Adrenal gland (tissue), 12 donors: Measurements from ENCODE around the gene FOXN3. TPM values are rescaled to one million over a fixed set of nuclear protein-coding genes. Genes with fewer than 3 reads are reported as not detected.

Source experiments
- DNase-seq, 7 donors: peaks; one replicate each; pipeline ENCODE4 v3.0.0-alpha.2; 2019 to 2020
- H3K27ac ChIP-seq, 5 donors: fragments of 200-600 bp; sonication (generic) in 4 of 5; 1 replicate in 3 of 5; 2 replicates in 2 of 5; pipeline versions ENCODE4 v1.5.1 to v1.8.0; 2016 to 2020; ENCODE audit warnings: mild to moderate bottlenecking in 1 of 5
- H3K27me3 ChIP-seq: fragments of 200-600 bp; 2 replicates; pipeline ENCODE4 v1.8.0; 2021
- H3K36me3 ChIP-seq, 2 donors: fragments of 200-600 bp; replicated peaks in 1 of 2; 1 replicate in 1 of 2; 2 replicates in 1 of 2; pipeline versions ENCODE4 v1.5.1 to v1.8.0; 2018 to 2022
- H3K4me1 ChIP-seq, 2 donors: fragments of 200-600 bp; replicated peaks in 1 of 2; 1 replicate in 1 of 2; 2 replicates in 1 of 2; pipeline versions ENCODE4 v1.5.1 to v1.8.0; 2018 to 2021
- H3K4me3 ChIP-seq, 4 donors: fragments of 200-600 bp; sonication (generic) in 3 of 4; one replicate each; pipeline ENCODE4 v1.5.1; 2016 to 2018
- H3K9me3 ChIP-seq, 3 donors: fragments of 200-600 bp; sonication (generic) in 1 of 3; replicated peaks in 1 of 3; 1 replicate in 2 of 3; 2 replicates in 1 of 3; pipeline versions ENCODE4 v1.5.1 to v1.8.0; 2016 to 2021
- POLR2A ChIP-seq, 2 donors: fragments of 450-650 bp; IDR thresholded peaks; one replicate each; pipeline ENCODE4 v1.6.1; 2017; ENCODE audit warnings: antibody characterized with exemption in 2 of 2, mild to moderate bottlenecking in 2 of 2, moderate library complexity in 1 of 2
- WGBS, 4 donors: extraction: QIAGEN DNeasy Blood & Tissue Kit in 2 of 4; methylation state at CpG; one replicate each; pipeline versions ENCODE4 v1.1.5 to v1.1.7; 2013 to 2017; 5-methylcytosine and 5-hydroxymethylcytosine counted together
- intact Hi-C, 2 donors: fragments of 100-400 bp; cut with DNase I; formaldehyde crosslinking; loops; one replicate each; pipeline versions ENCODE4 v1.14.1 to v1.15.0; 2022 to 2023
- polyA plus RNA-seq, 3 donors: library from polyadenylated mRNA; stranded (reverse); fragments of 200-250 nt in 2 of 3; fragments of 350-450 nt in 1 of 3; fragmentation: Illumina TruSeq in 1 of 3; extraction: RNeasy Lipid Tissue Mini Kit (QIAGEN cat#74804) in 1 of 3; gene quantifications; one replicate each; pipeline ENCODE4 v1.2.3, GENCODE V29; 2013 to 2014
- total RNA-seq, 9 donors: library from RNA; depleted of rRNA in 4 of 9; stranded (reverse); fragments of >200 nt in 4 of 9; fragments of 120-200 nt in 1 of 9; fragmentation: NEBNext Ultra II Directional in 1 of 9; extraction: Animal tissue kit (Norgen Biotek cat#: 25700) in 1 of 9; gene quantifications; one replicate each; pipeline versions ENCODE4 v1.1.0 to v1.2.4, GENCODE V29; 2013 to 2023
- TF ChIP-seq, protein P1 (sequence below), 6 experiments: fragments of 450-650 bp in 4 of 6; fragments of 200-600 bp in 2 of 6; sonication (generic) in 1 of 6; IDR thresholded peaks; 1 replicate in 5 of 6; 2 replicates in 1 of 6; pipeline versions ENCODE4 v1.5.1 to v1.8.0; 2016 to 2021; ENCODE audit warnings: antibody characterized with exemption in 6 of 6, mild to moderate bottlenecking in 2 of 6, moderate library complexity in 1 of 6
- donor health status: healthy with polysubstance abuse.
- donor health status: Bipolar disorder and iron deficiency.
- donor health status: DM: yes; HTN: yes; CAD: no.
- donor health status: DM: no; HTN: no; CAD: no.
- donor health status: DM: no; HTN: no; CAD: no.
- donor health status: DM: yes; HTN: yes; CAD: no.

The FOXN3 gene
- total and polyA plus RNA-seq, 12 donors: 10.7 to 131 (median 96.8) TPM

DNA sequence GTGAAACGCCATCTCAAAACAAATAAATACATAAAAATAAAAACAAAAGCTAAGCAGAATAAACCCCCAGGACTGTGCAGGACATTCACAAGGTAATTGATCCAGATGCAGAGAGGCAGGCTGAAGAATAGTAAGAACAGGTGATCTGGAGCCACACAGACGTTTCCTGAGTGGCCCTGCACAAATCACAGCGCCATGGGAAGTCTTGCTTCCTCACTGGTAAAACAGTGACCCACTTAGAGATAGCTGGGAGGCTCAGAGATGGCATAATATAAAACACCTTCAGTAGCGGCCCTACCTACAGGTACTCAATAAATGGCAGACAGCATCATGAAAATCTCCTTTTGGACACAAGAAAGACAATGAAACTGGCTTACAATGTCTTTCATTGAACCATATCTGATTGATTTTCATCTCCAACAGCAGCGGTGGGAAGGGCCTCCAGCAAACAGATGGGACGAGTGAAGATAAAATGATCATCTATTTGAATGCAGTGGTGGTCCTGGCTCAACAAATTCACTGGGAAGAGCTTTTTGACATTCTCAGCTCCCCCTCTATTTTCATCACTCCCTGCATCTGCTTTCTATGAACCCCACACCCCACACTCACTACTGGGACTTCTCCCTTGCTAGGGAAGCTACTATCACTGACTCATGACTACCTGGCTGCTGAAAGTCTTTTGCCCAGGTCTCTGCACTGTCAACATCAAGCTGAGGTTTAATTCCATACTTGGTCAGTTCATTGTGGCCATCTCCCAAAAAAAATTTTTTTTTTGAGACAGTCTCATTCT lies 63.9 kb downstream of the FOXN3 start:
- TF ChIP-seq, protein P1, sequence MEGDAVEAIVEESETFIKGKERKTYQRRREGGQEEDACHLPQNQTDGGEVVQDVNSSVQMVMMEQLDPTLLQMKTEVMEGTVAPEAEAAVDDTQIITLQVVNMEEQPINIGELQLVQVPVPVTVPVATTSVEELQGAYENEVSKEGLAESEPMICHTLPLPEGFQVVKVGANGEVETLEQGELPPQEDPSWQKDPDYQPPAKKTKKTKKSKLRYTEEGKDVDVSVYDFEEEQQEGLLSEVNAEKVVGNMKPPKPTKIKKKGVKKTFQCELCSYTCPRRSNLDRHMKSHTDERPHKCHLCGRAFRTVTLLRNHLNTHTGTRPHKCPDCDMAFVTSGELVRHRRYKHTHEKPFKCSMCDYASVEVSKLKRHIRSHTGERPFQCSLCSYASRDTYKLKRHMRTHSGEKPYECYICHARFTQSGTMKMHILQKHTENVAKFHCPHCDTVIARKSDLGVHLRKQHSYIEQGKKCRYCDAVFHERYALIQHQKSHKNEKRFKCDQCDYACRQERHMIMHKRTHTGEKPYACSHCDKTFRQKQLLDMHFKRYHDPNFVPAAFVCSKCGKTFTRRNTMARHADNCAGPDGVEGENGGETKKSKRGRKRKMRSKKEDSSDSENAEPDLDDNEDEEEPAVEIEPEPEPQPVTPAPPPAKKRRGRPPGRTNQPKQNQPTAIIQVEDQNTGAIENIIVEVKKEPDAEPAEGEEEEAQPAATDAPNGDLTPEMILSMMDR (IDR thresholded peaks at IDR 0.05): no peak
- TF ChIP-seq POLR2A (IDR thresholded peaks at IDR 0.05): no peak
- WGBS, 4 donors: 84 to 90% (median 85%) methylated on average over 6 of the region's 6 CpGs
- H3K4me1 ChIP-seq: peaks cover 16 to 27% of the 10 kb centered on the region in 2 donors
- no peaks in the 10 kb centered on the region for H3K36me3 ChIP-seq
- intact Hi-C loops: no loop called here
- no peak overlapping the region for H3K4me3 ChIP-seq
- H3K27me3 ChIP-seq: no peaks in the 10 kb centered on the region
- no peaks in the 10 kb centered on the region for H3K9me3 ChIP-seq
- no peak overlapping the region for H3K27ac ChIP-seq
- DNase-seq: peak in 1 of 7 donors; percentile 42

DNA sequence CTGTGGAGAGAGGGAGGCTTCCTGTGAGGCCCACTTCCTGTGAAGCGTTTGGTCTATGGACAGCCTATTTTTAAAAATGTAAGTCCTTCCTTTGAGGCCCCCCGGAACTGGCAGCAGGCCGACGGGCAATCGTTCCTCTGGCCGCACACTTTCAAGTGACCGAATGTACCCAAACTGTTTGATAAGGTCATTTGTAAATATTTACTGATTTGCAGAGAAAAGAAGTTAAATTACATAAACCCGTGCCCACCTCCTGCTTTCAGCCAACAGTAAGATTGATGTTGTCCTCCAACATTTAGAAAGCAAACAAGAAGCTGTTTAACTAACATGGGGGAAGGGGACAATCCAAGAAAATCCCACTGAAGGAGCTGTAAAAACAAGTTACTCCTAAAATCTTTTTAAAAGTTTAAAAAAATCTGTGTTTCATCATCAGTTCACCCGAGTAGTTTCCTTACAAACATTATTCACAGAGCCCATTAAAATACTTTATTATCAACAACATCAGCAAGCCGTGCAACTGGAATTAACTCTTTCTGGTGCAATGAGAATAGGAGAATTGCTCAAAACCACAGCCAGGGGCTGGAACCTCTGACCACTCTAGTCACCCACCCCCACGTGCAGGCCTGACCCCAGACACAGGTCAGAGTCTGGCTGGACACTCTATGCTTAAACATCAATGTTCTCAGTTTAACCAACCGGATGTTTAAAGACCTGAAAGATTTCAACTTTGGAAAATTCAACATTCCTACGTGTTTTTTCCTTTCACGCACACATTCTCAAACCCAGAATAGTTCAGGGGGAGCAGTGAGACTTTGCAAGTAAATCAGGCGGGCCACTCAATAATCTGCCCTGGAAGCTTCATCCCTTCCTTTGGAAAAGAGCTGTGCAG lies 65.3 kb downstream of the FOXN3 start:
- intact Hi-C loops: no loop called here
- no peaks in the 10 kb centered on the region for H3K9me3 ChIP-seq
- H3K4me1 ChIP-seq: peaks cover 16 to 27% of the 10 kb centered on the region in 2 donors
- peak in 2 of 7 donors; percentile 31 to 45 for DNase-seq
- WGBS, 4 donors: 21 to 30% (median 23%) methylated on average over 15 of the region's 15 CpGs
- TF ChIP-seq, protein P1 (IDR thresholded peaks at IDR 0.05): no peak
- no peak for TF ChIP-seq POLR2A (IDR thresholded peaks at IDR 0.05)
- H3K27me3 ChIP-seq: no peaks in the 10 kb centered on the region
- no peaks in the 10 kb centered on the region for H3K36me3 ChIP-seq
- H3K27ac ChIP-seq: peak overlapping the region in 4 of 5 donors; percentile 17 to 82 (median 68)
- peak overlapping the region in 1 of 4 donors; percentile 19 for H3K4me3 ChIP-seq

DNA sequence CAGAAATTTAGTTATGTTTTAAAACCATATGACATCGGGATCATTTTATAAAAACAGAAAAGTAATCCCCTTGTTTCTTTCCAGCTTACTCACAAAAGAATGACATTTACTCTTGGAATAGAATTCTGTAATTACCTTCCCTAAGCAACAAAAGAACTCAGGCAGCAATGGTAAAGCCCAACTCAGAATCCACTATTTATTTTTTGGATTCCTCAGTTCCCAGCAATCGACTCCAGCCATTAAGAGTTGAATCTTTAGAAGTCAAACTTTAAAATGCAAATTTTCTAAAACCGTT lies 65.9 kb downstream of the FOXN3 start:
- TF ChIP-seq POLR2A (IDR thresholded peaks at IDR 0.05): no peak
- TF ChIP-seq, protein P1 (IDR thresholded peaks at IDR 0.05): no peak
- 8 to 16% (median 11%) methylated on average over 3 of the region's 3 CpGs for WGBS, 4 donors
- no peaks in the 10 kb centered on the region for H3K9me3 ChIP-seq
- peaks cover 16 to 32% of the 10 kb centered on the region in 2 donors for H3K4me1 ChIP-seq
- H3K27ac ChIP-seq: peak overlapping the region in 4 of 5 donors; percentile 17 to 82 (median 68)
- intact Hi-C loops: no loop called here
- H3K4me3 ChIP-seq: peak overlapping the region in 1 of 4 donors; percentile 19
- H3K36me3 ChIP-seq: no peaks in the 10 kb centered on the region
- H3K27me3 ChIP-seq: no peaks in the 10 kb centered on the region
- DNase-seq: no peak

DNA sequence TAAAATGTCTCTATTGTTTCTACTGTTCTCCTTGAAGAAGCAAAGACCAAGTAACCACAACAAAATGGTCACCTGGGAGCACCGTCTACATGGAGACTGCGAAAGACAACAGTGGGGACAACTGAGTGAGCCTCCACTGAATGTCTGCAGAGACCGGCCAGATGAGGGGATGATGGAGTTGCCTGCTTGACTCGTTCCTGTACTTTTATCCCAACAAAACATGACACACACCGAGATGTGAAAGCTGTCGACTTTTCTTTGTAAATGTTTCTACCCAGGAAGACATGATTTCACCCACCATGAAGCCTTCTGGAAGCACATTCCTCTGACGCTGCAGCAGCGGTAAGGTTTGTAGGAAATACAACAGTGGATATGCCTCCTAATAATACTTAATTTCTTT lies 66.9 kb downstream of the FOXN3 start:
- H3K4me3 ChIP-seq: no peak overlapping the region
- H3K27me3 ChIP-seq: no peaks in the 10 kb centered on the region
- intact Hi-C loops: no loop called here
- H3K4me1 ChIP-seq: peaks cover 18 to 33% of the 10 kb centered on the region in 2 donors
- DNase-seq: no peak
- H3K36me3 ChIP-seq: no peaks in the 10 kb centered on the region
- TF ChIP-seq POLR2A (IDR thresholded peaks at IDR 0.05): no peak
- TF ChIP-seq, protein P1 (IDR thresholded peaks at IDR 0.05): no peak
- H3K9me3 ChIP-seq: no peaks in the 10 kb centered on the region
- WGBS, 4 donors: 94 to 97% (median 95%) methylated on average over 8 of the region's 8 CpGs
- H3K27ac ChIP-seq: no peak overlapping the region
